Keratinocyte (primary cell): Measurements from ENCODE around the gene NUBP2. TPM values are rescaled to one million over a fixed set of nuclear protein-coding genes. Genes with fewer than 3 reads are reported as not detected.

Experiments
- DNase-seq: peaks from one replicate; pipeline ENCODE4 v3.0.0-alpha.2; 2011; ENCODE audit warnings: low read depth, missing footprints, low spot score
- FAIRE-seq: peaks from 2 replicates; lab custom pipeline; 2011; peaks lifted over from hg19 to GRCh38; lab: Jason Lieb, UNC
- H2AFZ ChIP-seq: 2 replicates; pipeline ENCODE4 v1.6.0; 2012; ENCODE audit warnings: low read length, control low read depth, inconsistent platforms; ENCODE audit not compliant: control insufficient read depth
- H3K27ac ChIP-seq: 2 replicates; pipeline ENCODE4 v1.5.1; 2011; ENCODE audit warnings: low read length; ENCODE audit not compliant: control insufficient read depth, insufficient read depth
- H3K27me3 ChIP-seq: 3 replicates; pipeline ENCODE4 v1.6.0; 2011; ENCODE audit warnings: low read length; ENCODE audit not compliant: control insufficient read depth, insufficient read depth; ENCODE audit errors: extremely low read depth
- H3K36me3 ChIP-seq, 2 experiments: 2 replicates in 1 of 2; 3 replicates in 1 of 2; pipeline ENCODE4 v1.5.1; 2011; ENCODE audit warnings: low read length in 2 of 2, mild to moderate bottlenecking in 1 of 2; ENCODE audit not compliant: control insufficient read depth in 2 of 2, insufficient read depth in 2 of 2; ENCODE audit errors: extremely low read depth in 1 of 2
- H3K4me1 ChIP-seq: 3 replicates; pipeline ENCODE4 v1.5.1; 2011; ENCODE audit warnings: low read length; ENCODE audit not compliant: control insufficient read depth, insufficient read depth; ENCODE audit errors: extremely low read depth
- H3K4me2 ChIP-seq: 3 replicates; pipeline ENCODE4 v1.6.0; 2011; ENCODE audit warnings: low read depth, low read length; ENCODE audit not compliant: control insufficient read depth, insufficient read depth; ENCODE audit errors: extremely low read depth
- H3K4me3 ChIP-seq, 3 experiments: fragments of 200-600 bp in 1 of 3; sonication (generic) in 1 of 3; 2 replicates in 2 of 3; 3 replicates in 1 of 3; pipeline ENCODE4 v1.5.1; 2011 to 2016; ENCODE audit warnings: low read length in 3 of 3, mild to moderate bottlenecking in 3 of 3, control low read depth in 2 of 3, inconsistent platforms in 1 of 3, low read depth in 1 of 3, mixed read lengths in 1 of 3, mixed run types in 1 of 3, moderate library complexity in 1 of 3; ENCODE audit not compliant: control insufficient read depth in 2 of 3, insufficient read depth in 2 of 3; ENCODE audit errors: extremely low read depth in 1 of 3
- H3K79me2 ChIP-seq: 2 replicates; pipeline ENCODE4 v1.6.0; 2012; ENCODE audit warnings: low read length; ENCODE audit not compliant: control insufficient read depth, insufficient read depth
- H3K9ac ChIP-seq: 3 replicates; pipeline ENCODE4 v1.6.0; 2011; ENCODE audit warnings: low read length; ENCODE audit not compliant: control insufficient read depth, insufficient read depth; ENCODE audit errors: extremely low read depth
- H3K9me1 ChIP-seq: 3 replicates; pipeline ENCODE4 v1.6.0; 2011; ENCODE audit warnings: low read length; ENCODE audit not compliant: control insufficient read depth, insufficient read depth; ENCODE audit errors: extremely low read depth
- H3K9me3 ChIP-seq: 2 replicates; pipeline ENCODE4 v1.5.1; 2012; ENCODE audit warnings: low read depth, low read length; ENCODE audit not compliant: control insufficient read depth
- H4K20me1 ChIP-seq: 3 replicates; pipeline ENCODE4 v1.6.0; 2011; ENCODE audit warnings: low read length; ENCODE audit not compliant: control insufficient read depth, insufficient read depth; ENCODE audit errors: extremely low read depth
- EZH2 ChIP-seq: IDR thresholded peaks from one replicate; pipeline ENCODE4 v1.6.1; 2012; ENCODE audit warnings: inconsistent platforms, mild to moderate bottlenecking, low read length, moderate library complexity
- dilution Hi-C: fragments of 300-500 bp; cut with MboI; formaldehyde crosslinking; loops from one replicate; pipeline ENCODE4 v1.7.0; 2020; ENCODE audit warnings: low sequenced_read_pairs; ENCODE audit not compliant: extremely low pct_ligation_motif_present
- polyA plus RNA-seq, 5 experiments: library from polyadenylated mRNA; depleted of rRNA in 3 of 5; stranded (reverse) in 3 of 5; stranded (forward) in 1 of 5; unstranded in 1 of 5; fragments of >200 nt; gene quantifications; 1 replicate in 1 of 5; 2 replicates in 3 of 5; 3 replicates in 1 of 5; pipeline versions ENCODE4 v1.2.1 to v1.2.3, GENCODE V29; 2011 to 2012; ENCODE audit warnings: missing spikeins in 2 of 5, low read depth in 1 of 5, low replicate concordance in 1 of 5
- TF ChIP-seq, protein P1 (sequence below), 3 experiments: IDR thresholded peaks in 1 of 3; conservative IDR thresholded peaks in 1 of 3; optimal IDR thresholded peaks in 1 of 3; 2 replicates in 2 of 3; 3 replicates in 1 of 3; pipeline versions ENCODE3 to v1.5.1; 2011; ENCODE audit warnings: low read length in 3 of 3, mild to moderate bottlenecking in 3 of 3, moderate library complexity in 2 of 3, control low read depth in 1 of 3, inconsistent platforms in 1 of 3; ENCODE audit not compliant: insufficient read depth in 2 of 3; ENCODE audit errors: extremely low read depth in 1 of 3

NUBP2 gene
- polyA plus RNA-seq, 1 donor (not counting 4 experiments of a cell fraction or from before 2014, with no cell fraction given): 24.4 TPM

DNA sequence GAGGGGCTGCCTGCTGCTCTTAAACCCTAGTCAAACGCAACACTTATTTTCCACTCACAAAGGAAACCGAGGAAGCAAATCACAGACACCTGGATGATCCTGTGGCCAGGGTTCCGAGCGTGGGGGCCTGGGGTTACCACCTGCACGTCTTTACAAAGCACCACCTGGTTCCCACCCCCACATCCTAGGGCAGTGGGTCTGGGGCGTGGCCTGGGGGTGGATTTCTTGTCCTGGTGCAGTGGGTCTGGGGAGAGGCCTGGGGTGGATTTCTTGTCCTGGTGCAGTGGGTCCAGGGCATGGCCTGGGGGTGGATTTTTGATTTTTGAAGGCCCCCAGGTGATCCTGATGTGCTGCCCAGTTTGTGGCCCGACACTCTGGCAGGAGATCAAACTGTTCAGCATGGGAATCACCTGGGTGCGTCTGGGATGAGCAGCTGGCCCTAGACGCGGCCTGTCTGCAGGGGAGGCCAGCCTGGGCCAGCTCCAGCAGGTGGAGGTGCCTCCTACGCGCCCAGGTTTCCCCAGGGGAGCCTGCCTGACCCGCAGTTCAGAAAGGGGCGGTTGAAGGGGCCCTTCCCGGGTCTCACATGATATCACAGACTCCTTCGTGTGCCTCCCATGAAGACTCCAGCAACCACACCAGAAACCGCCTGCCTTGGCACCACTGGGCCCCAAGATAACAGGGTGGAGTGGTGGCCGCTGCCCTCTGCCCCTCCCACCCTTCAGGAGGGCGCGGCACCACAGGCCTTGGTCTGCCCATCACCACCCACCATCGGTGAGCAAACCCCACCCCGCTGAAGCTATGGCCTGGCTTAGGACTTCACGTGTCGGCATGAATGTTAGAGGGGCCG lies 37.6 kb downstream of the NUBP2 start:
- H3K4me3 ChIP-seq: no peak overlapping the region
- no peaks in the 10 kb centered on the region for H3K79me2 ChIP-seq
- FAIRE-seq (no peak), DNase-seq (no peak)
- peaks cover 0 to 14% of the 10 kb centered on the region in 2 experiments for H3K36me3 ChIP-seq
- H4K20me1 ChIP-seq: no peaks in the 10 kb centered on the region
- H3K9me1 ChIP-seq: no peaks in the 10 kb centered on the region
- no peak overlapping the region for H3K9ac ChIP-seq
- H3K9me3 ChIP-seq: no peaks in the 10 kb centered on the region
- H3K4me1 ChIP-seq: peaks cover under 1% of the 10 kb centered on the region
- TF ChIP-seq EZH2: no peak
- TF ChIP-seq, protein P1, sequence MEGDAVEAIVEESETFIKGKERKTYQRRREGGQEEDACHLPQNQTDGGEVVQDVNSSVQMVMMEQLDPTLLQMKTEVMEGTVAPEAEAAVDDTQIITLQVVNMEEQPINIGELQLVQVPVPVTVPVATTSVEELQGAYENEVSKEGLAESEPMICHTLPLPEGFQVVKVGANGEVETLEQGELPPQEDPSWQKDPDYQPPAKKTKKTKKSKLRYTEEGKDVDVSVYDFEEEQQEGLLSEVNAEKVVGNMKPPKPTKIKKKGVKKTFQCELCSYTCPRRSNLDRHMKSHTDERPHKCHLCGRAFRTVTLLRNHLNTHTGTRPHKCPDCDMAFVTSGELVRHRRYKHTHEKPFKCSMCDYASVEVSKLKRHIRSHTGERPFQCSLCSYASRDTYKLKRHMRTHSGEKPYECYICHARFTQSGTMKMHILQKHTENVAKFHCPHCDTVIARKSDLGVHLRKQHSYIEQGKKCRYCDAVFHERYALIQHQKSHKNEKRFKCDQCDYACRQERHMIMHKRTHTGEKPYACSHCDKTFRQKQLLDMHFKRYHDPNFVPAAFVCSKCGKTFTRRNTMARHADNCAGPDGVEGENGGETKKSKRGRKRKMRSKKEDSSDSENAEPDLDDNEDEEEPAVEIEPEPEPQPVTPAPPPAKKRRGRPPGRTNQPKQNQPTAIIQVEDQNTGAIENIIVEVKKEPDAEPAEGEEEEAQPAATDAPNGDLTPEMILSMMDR (optimal IDR thresholded peaks at IDR 0.05 in 1 of 3, IDR thresholded peaks at IDR 0.05 in 1 of 3, conservative IDR thresholded peaks at IDR 0.05 in 1 of 3; ENCODE audit: extremely low read depth in 1 of 3, insufficient read depth in 2 of 3, low read length in 3 of 3): no peak
- no peak overlapping the region for H3K4me2 ChIP-seq
- dilution Hi-C loops: no loop called here
- H2AFZ ChIP-seq: no peak overlapping the region
- H3K27ac ChIP-seq: no peak overlapping the region
- no peaks in the 10 kb centered on the region for H3K27me3 ChIP-seq

DNA sequence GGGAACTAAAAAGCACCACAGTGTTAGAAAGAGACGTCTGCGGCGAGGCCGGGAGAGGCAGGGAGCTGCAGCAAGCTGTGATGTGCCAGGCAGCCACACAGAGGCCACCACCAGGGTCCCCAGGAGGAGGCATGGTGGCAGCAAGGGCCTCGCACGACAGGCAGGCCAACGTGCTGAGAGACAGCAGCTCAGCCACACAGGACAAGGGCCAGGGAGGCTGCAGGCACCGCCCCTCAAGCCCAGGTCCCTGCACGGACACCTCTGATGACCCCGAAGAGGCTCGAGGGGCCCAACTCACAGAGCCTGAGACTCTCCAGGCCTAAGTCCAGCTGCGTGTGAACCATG lies 38.2 kb downstream of the NUBP2 start:
- Histone ChIP-seq H3K27me3 (no peaks in the 10 kb centered on the region), H3K9ac (no peak overlapping the region), H3K4me2 (no peak overlapping the region), H2AFZ (no peak overlapping the region), H3K27ac (no peak overlapping the region), H3K4me3 (no peak overlapping the region), H3K79me2 (no peaks in the 10 kb centered on the region), H3K9me3 (no peaks in the 10 kb centered on the region), H3K36me3 (peaks cover 0 to 12% of the 10 kb centered on the region in 2 experiments), H4K20me1 (no peaks in the 10 kb centered on the region), H3K9me1 (no peaks in the 10 kb centered on the region), H3K4me1 (peaks cover 6% of the 10 kb centered on the region)
- dilution Hi-C loops: no loop called here
- TF ChIP-seq, protein P1 (optimal IDR thresholded peaks at IDR 0.05 in 1 of 3, IDR thresholded peaks at IDR 0.05 in 1 of 3, conservative IDR thresholded peaks at IDR 0.05 in 1 of 3; ENCODE audit: extremely low read depth in 1 of 3, insufficient read depth in 2 of 3, low read length in 3 of 3): no peak
- TF ChIP-seq EZH2: no peak
- DNase-seq (no peak), FAIRE-seq (no peak)
